Measurements from ENCODE around the gene FAM20B.

Gene FAM20B

GRCh38 chr1:179103999-179104398 is 78.3 kb downstream of the FAM20B start:
- Mint-ChIP-seq H3K27me3 (no peaks in the 10 kb centered on the region), H3K4me1 (ENCODE audit: low read depth) (no peaks in the 10 kb centered on the region), H3K36me3 (ENCODE audit: low read depth) (peaks cover 90% of the 10 kb centered on the region), H3K4me3 (no peak overlapping the region), H3K9me3 (no peaks in the 10 kb centered on the region), H3K27ac (no peak overlapping the region)
- intact Hi-C loops (cut with micrococcal nuclease): no loop called here

GRCh38 chr1:179104611-179105250 is 79.0 kb downstream of the FAM20B start:
- intact Hi-C loops (cut with micrococcal nuclease): no loop called here
- no peaks in the 10 kb centered on the region for H3K27me3 Mint-ChIP-seq
- no peak overlapping the region for H3K27ac Mint-ChIP-seq
- H3K36me3 Mint-ChIP-seq (ENCODE audit: low read depth): peaks cover 90% of the 10 kb centered on the region
- no peaks in the 10 kb centered on the region for H3K4me1 Mint-ChIP-seq (ENCODE audit: low read depth)
- H3K9me3 Mint-ChIP-seq: no peaks in the 10 kb centered on the region
- no peak overlapping the region for H3K4me3 Mint-ChIP-seq

- H3K4me3 Mint-ChIP-seq: no peak overlapping the region
- no peaks in the 10 kb centered on the region for H3K27me3 Mint-ChIP-seq
- intact Hi-C loops (cut with micrococcal nuclease): no loop called here
- peaks cover 90% of the 10 kb centered on the region for H3K36me3 Mint-ChIP-seq (ENCODE audit: low read depth)
- no peaks in the 10 kb centered on the region for H3K4me1 Mint-ChIP-seq (ENCODE audit: low read depth)
- H3K27ac Mint-ChIP-seq: no peak overlapping the region
- H3K9me3 Mint-ChIP-seq: no peaks in the 10 kb centered on the region
Measured at GRCh38 chr1:179105393-179105792, 79.7 kb downstream of the FAM20B start.

- Mint-ChIP-seq H3K4me3 (no peak overlapping the region), H3K9me3 (no peaks in the 10 kb centered on the region), H3K27ac (no peak overlapping the region), H3K4me1 (ENCODE audit: low read depth) (no peaks in the 10 kb centered on the region), H3K27me3 (no peaks in the 10 kb centered on the region), H3K36me3 (ENCODE audit: low read depth) (peaks cover 90% of the 10 kb centered on the region)
- intact Hi-C loops (cut with micrococcal nuclease): no loop called here
Measured at GRCh38 chr1:179107706-179108629, 82.3 kb downstream of the FAM20B start.

GRCh38 chr1:179108644-179109043 is 83.0 kb downstream of the FAM20B start:
- Mint-ChIP-seq H3K4me3 (no peak overlapping the region), H3K27me3 (no peaks in the 10 kb centered on the region), H3K4me1 (ENCODE audit: low read depth) (no peaks in the 10 kb centered on the region), H3K27ac (no peak overlapping the region), H3K36me3 (ENCODE audit: low read depth) (peaks cover 94% of the 10 kb centered on the region), H3K9me3 (no peaks in the 10 kb centered on the region)
- intact Hi-C loops (cut with micrococcal nuclease): no loop called here

- Mint-ChIP-seq H3K4me1 (ENCODE audit: low read depth) (peaks cover 14% of the 10 kb centered on the region), H3K27ac (peak overlapping the region; percentile 68), H3K27me3 (no peaks in the 10 kb centered on the region), H3K9me3 (no peaks in the 10 kb centered on the region), H3K4me3 (no peak overlapping the region), H3K36me3 (ENCODE audit: low read depth) (peaks cover 99% of the 10 kb centered on the region)
- intact Hi-C loops (cut with micrococcal nuclease): loop anchor here (10.0 kb wide), 1 partner anchor 230 kb away; no protein-coding TSS in a partner anchor
Measured at GRCh38 chr1:179115181-179115580, 89.5 kb downstream of the FAM20B start.

- peaks cover 19% of the 10 kb centered on the region for H3K4me1 Mint-ChIP-seq (ENCODE audit: low read depth)
- no peaks in the 10 kb centered on the region for H3K27me3 Mint-ChIP-seq
- H3K36me3 Mint-ChIP-seq (ENCODE audit: low read depth): peaks cover 97% of the 10 kb centered on the region
- intact Hi-C loops (cut with micrococcal nuclease): loop anchor here (10.0 kb wide), 1 partner anchor 225 kb away; no protein-coding TSS in a partner anchor
- no peak overlapping the region for H3K4me3 Mint-ChIP-seq
- H3K27ac Mint-ChIP-seq: no peak overlapping the region
- no peaks in the 10 kb centered on the region for H3K9me3 Mint-ChIP-seq
Measured at GRCh38 chr1:179119513-179119912, 93.8 kb downstream of the FAM20B start.

GRCh38 chr1:179120736-179121135 is 95.0 kb downstream of the FAM20B start:
- no peak overlapping the region for H3K4me3 Mint-ChIP-seq
- peaks cover 18% of the 10 kb centered on the region for H3K4me1 Mint-ChIP-seq (ENCODE audit: low read depth)
- H3K36me3 Mint-ChIP-seq (ENCODE audit: low read depth): peaks cover 97% of the 10 kb centered on the region
- no peak overlapping the region for H3K27ac Mint-ChIP-seq
- H3K27me3 Mint-ChIP-seq: no peaks in the 10 kb centered on the region
- intact Hi-C loops (cut with micrococcal nuclease): loop anchor here (5.0 kb wide), 1 partner anchor 72 kb away; no protein-coding TSS in a partner anchor
- no peaks in the 10 kb centered on the region for H3K9me3 Mint-ChIP-seq

- H3K9me3 Mint-ChIP-seq: no peaks in the 10 kb centered on the region
- no peaks in the 10 kb centered on the region for H3K27me3 Mint-ChIP-seq
- H3K4me1 Mint-ChIP-seq (ENCODE audit: low read depth): peaks cover 12% of the 10 kb centered on the region
- no peak overlapping the region for H3K4me3 Mint-ChIP-seq
- H3K36me3 Mint-ChIP-seq (ENCODE audit: low read depth): peaks cover 97% of the 10 kb centered on the region
- intact Hi-C loops (cut with micrococcal nuclease): loop anchor here (5.0 kb wide), 1 partner anchor 71 kb away; no protein-coding TSS in a partner anchor
- H3K27ac Mint-ChIP-seq: no peak overlapping the region
Measured at GRCh38 chr1:179121159-179121938, 95.7 kb downstream of the FAM20B start.

- Mint-ChIP-seq H3K27me3 (no peaks in the 10 kb centered on the region), H3K9me3 (no peaks in the 10 kb centered on the region), H3K36me3 (ENCODE audit: low read depth) (peaks cover 97% of the 10 kb centered on the region), H3K4me1 (ENCODE audit: low read depth) (peaks cover 29% of the 10 kb centered on the region), H3K4me3 (no peak overlapping the region), H3K27ac (peak overlapping the region; percentile 66)
- intact Hi-C loops (cut with micrococcal nuclease): loop anchor here (5.0 kb wide), 2 partner anchors 67 to 167 kb away; partner anchors contain the start of gene SOAT1
Measured at GRCh38 chr1:179124873-179125272, 99.2 kb downstream of the FAM20B start.

Data from dendritic cell treated with granulocyte-macrophage colony-stimulating factor and Interleukin-4, amounts not matched to agents 40 ng/mL and 50 ng/mL, for 4 days (primary cell).